ENCODE data around the gene HELZ. TPM values are rescaled to one million over a fixed set of nuclear protein-coding genes. Genes with fewer than 3 reads are reported as not detected.

The HELZ gene
- total RNA-seq, 1 donor from 2014 or later = 86.6 TPM

- Mint-ChIP-seq H3K27me3 (ENCODE audit: low read depth) (no peaks in the 10 kb centered on the region), H3K27ac (no peak overlapping the region), H3K4me3 (no peak overlapping the region), H3K4me1 (no peaks in the 10 kb centered on the region), H3K36me3 (no peaks in the 10 kb centered on the region), H3K9me3 (peaks cover 1% of the 10 kb centered on the region)
- no peak for TF ChIP-seq CTCF (IDR thresholded peaks at IDR 0.05; ENCODE audit: unreplicated experiment)
- peak in 1 of 2 experiments; percentile 38 for DNase-seq (ENCODE audit: low spot score in 2 of 2, unreplicated experiment in 2 of 2)
These were observed 190.9 kb downstream of the HELZ start for GRCh38 chr17:67054011-67054591.

- peaks cover 7% of the 10 kb centered on the region for H3K9me3 Mint-ChIP-seq
- TF ChIP-seq CTCF (IDR thresholded peaks at IDR 0.05; ENCODE audit: unreplicated experiment) = no peak
- H3K27me3 Mint-ChIP-seq (ENCODE audit: low read depth) = no peaks in the 10 kb centered on the region
- DNase-seq (ENCODE audit: low spot score in 2 of 2, unreplicated experiment in 2 of 2) = peak in 1 of 2 experiments; percentile 26
- H3K36me3 Mint-ChIP-seq = peaks cover 5% of the 10 kb centered on the region
- no peaks in the 10 kb centered on the region for H3K4me1 Mint-ChIP-seq
- no peak overlapping the region for H3K4me3 Mint-ChIP-seq
- no peak overlapping the region for H3K27ac Mint-ChIP-seq
These were observed 191.5 kb downstream of the HELZ start for GRCh38 chr17:67053438-67054000.

GRCh38 chr17:67052720-67053437 is 192.1 kb downstream of the HELZ start:
- Mint-ChIP-seq H3K9me3 (peaks cover 12% of the 10 kb centered on the region), H3K4me1 (no peaks in the 10 kb centered on the region), H3K36me3 (peaks cover 7% of the 10 kb centered on the region), H3K4me3 (no peak overlapping the region), H3K27ac (no peak overlapping the region), H3K27me3 (ENCODE audit: low read depth) (no peaks in the 10 kb centered on the region)
- peak in 1 of 2 experiments; percentile 24 for DNase-seq (ENCODE audit: low spot score in 2 of 2, unreplicated experiment in 2 of 2)
- TF ChIP-seq CTCF (IDR thresholded peaks at IDR 0.05; ENCODE audit: unreplicated experiment) = no peak

- Mint-ChIP-seq H3K27me3 (ENCODE audit: low read depth) (no peaks in the 10 kb centered on the region), H3K4me1 (no peaks in the 10 kb centered on the region), H3K36me3 (peaks cover 8% of the 10 kb centered on the region), H3K27ac (no peak overlapping the region), H3K9me3 (peaks cover 22% of the 10 kb centered on the region), H3K4me3 (no peak overlapping the region)
- no peak for DNase-seq (ENCODE audit: low spot score in 2 of 2, unreplicated experiment in 2 of 2)
- TF ChIP-seq CTCF (IDR thresholded peaks at IDR 0.05; ENCODE audit: unreplicated experiment) = no peak
These were observed 193.2 kb downstream of the HELZ start for GRCh38 chr17:67051837-67052236.

- Mint-ChIP-seq H3K9me3 (peaks cover 23% of the 10 kb centered on the region), H3K27me3 (ENCODE audit: low read depth) (peaks cover 2% of the 10 kb centered on the region), H3K4me3 (no peak overlapping the region), H3K4me1 (no peaks in the 10 kb centered on the region), H3K27ac (no peak overlapping the region), H3K36me3 (peaks cover 8% of the 10 kb centered on the region)
- DNase-seq (ENCODE audit: low spot score in 2 of 2, unreplicated experiment in 2 of 2) = no peak
- TF ChIP-seq CTCF (IDR thresholded peaks at IDR 0.05; ENCODE audit: unreplicated experiment) = no peak
These were observed 193.8 kb downstream of the HELZ start for GRCh38 chr17:67051155-67051538.
